ENCODE results near the gene CD55. TPM values are rescaled to one million over a fixed set of nuclear protein-coding genes. Genes with fewer than 3 reads are reported as not detected.

Gene CD55
- total RNA-seq, 2 donors from 2014 or later, result 19.5 to 26.1 TPM

GRCh38 chr1:207311888-207312603 is 9.4 kb upstream of the CD55 start:
- Mint-ChIP-seq H3K4me1 (peaks cover 20% of the 10 kb centered on the region), H3K36me3 (ENCODE audit: low read depth) (no peaks in the 10 kb centered on the region), H3K4me3 (no peak overlapping the region), H3K9me3 (no peaks in the 10 kb centered on the region), H3K27ac (no peak overlapping the region), H3K27me3 (ENCODE audit: insufficient read depth) (no peaks in the 10 kb centered on the region)
- H3K4me1 ChIP-seq (ENCODE audit: control insufficient read depth, insufficient read depth, low read length), result peaks cover 3% of the 10 kb centered on the region
- H3K9ac ChIP-seq (ENCODE audit: extremely low read depth, low read length, poor library complexity, severe bottlenecking), result no peak overlapping the region
- no peak overlapping the region for H3K27ac ChIP-seq (ENCODE audit: low read depth, low read length)
- H3K9me3 ChIP-seq (ENCODE audit: control insufficient read depth, low read length), result no peaks in the 10 kb centered on the region
- H3K36me3 ChIP-seq (ENCODE audit: control insufficient read depth, insufficient read depth, low read length), result no peaks in the 10 kb centered on the region
- WGBS, 2 experiments (ENCODE audit: insufficient coverage in 1 of 2, insufficient read length in 1 of 2), result 90 to 100% methylated on average over 2 to 3 of the region's 3 CpGs
- no peaks in the 10 kb centered on the region for H3K27me3 ChIP-seq (ENCODE audit: control insufficient read depth, insufficient read depth, low read length, poor library complexity, severe bottlenecking)
- no peak for DNase-seq
- no peak overlapping the region for H3K4me3 ChIP-seq (ENCODE audit: low read length)
- no peak for TF ChIP-seq CTCF (conservative IDR thresholded peaks at IDR 0.05)

GRCh38 chr1:207312604-207312920 is 8.9 kb upstream of the CD55 start:
- Histone ChIP-seq H3K36me3 (ENCODE audit: control insufficient read depth, insufficient read depth, low read length) (no peaks in the 10 kb centered on the region), H3K4me1 (ENCODE audit: control insufficient read depth, insufficient read depth, low read length) (peaks cover 3% of the 10 kb centered on the region), H3K27me3 (ENCODE audit: control insufficient read depth, insufficient read depth, low read length, poor library complexity, severe bottlenecking) (no peaks in the 10 kb centered on the region), H3K4me3 (ENCODE audit: low read length) (no peak overlapping the region), H3K9me3 (ENCODE audit: control insufficient read depth, low read length) (no peaks in the 10 kb centered on the region), H3K9ac (ENCODE audit: extremely low read depth, low read length, poor library complexity, severe bottlenecking) (no peak overlapping the region), H3K27ac (ENCODE audit: low read depth, low read length) (no peak overlapping the region)
- no peak for DNase-seq
- no peaks in the 10 kb centered on the region for H3K9me3 Mint-ChIP-seq
- H3K36me3 Mint-ChIP-seq (ENCODE audit: low read depth), result no peaks in the 10 kb centered on the region
- H3K4me1 Mint-ChIP-seq, result peaks cover 23% of the 10 kb centered on the region
- no peak overlapping the region for H3K27ac Mint-ChIP-seq
- no peaks in the 10 kb centered on the region for H3K27me3 Mint-ChIP-seq (ENCODE audit: insufficient read depth)
- no peak for TF ChIP-seq CTCF (conservative IDR thresholded peaks at IDR 0.05)
- no peak overlapping the region for H3K4me3 Mint-ChIP-seq
- 100% methylated on average over 1 of the region's 1 CpG; no CpG with 5 or more reads in 1 of the 2 experiments for WGBS, 2 experiments (ENCODE audit: insufficient coverage in 1 of 2, insufficient read length in 1 of 2)

GRCh38 chr1:207313131-207313530 is 8.3 kb upstream of the CD55 start:
- H3K4me1 Mint-ChIP-seq, result peaks cover 29% of the 10 kb centered on the region
- Histone ChIP-seq H3K27me3 (ENCODE audit: control insufficient read depth, insufficient read depth, low read length, poor library complexity, severe bottlenecking) (no peaks in the 10 kb centered on the region), H3K27ac (ENCODE audit: low read depth, low read length) (no peak overlapping the region), H3K9me3 (ENCODE audit: control insufficient read depth, low read length) (no peaks in the 10 kb centered on the region), H3K4me3 (ENCODE audit: low read length) (no peak overlapping the region), H3K9ac (ENCODE audit: extremely low read depth, low read length, poor library complexity, severe bottlenecking) (no peak overlapping the region), H3K4me1 (ENCODE audit: control insufficient read depth, insufficient read depth, low read length) (peaks cover 3% of the 10 kb centered on the region), H3K36me3 (ENCODE audit: control insufficient read depth, insufficient read depth, low read length) (no peaks in the 10 kb centered on the region)
- H3K9me3 Mint-ChIP-seq, result no peaks in the 10 kb centered on the region
- H3K27ac Mint-ChIP-seq, result no peak overlapping the region
- no peaks in the 10 kb centered on the region for H3K36me3 Mint-ChIP-seq (ENCODE audit: low read depth)
- no peak for TF ChIP-seq CTCF (conservative IDR thresholded peaks at IDR 0.05)
- H3K4me3 Mint-ChIP-seq, result no peak overlapping the region
- H3K27me3 Mint-ChIP-seq (ENCODE audit: insufficient read depth), result no peaks in the 10 kb centered on the region
- DNase-seq, result no peak
